HG03457 (cell line): Measurements from ENCODE around the gene MAPK10.

Experiments
- ATAC-seq: cut with Tn5 transposase; IDR thresholded peaks from one replicate; pipeline ENCODE4 v1.9.1; 2021; ENCODE audit warnings: moderate number of reproducible peaks; ENCODE audit not compliant: unreplicated experiment

MAPK10 gene

GRCh38 chr4:86359944-86360478 is at the start of gene MAPK10:
Gene MAPK10, minus strand, starts transcription at chr4:86360053.
- ATAC-seq, result peak; percentile 99

- no peak for ATAC-seq
These were observed 43.7 kb upstream of the MAPK10 start for GRCh38 chr4:86403575-86403974.

DNA sequence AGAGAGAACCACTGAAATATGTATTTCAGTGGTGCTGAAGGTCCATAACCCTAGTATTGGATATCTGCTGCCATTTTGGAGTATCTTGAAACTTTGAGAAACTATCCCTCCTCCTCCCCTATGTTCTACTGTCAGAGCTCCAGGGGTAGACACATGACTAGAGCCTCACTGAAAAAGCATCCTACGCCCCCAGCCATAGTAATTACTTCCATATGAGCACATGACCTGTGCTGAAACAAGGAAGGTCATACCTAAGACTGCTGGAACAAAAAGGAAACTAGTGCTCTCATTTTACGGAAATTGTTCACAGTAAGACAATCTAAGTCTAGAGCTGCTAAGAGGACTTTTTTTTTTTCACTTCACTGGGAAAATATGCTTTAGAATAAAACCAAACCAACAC is 42.0 kb upstream of the MAPK10 start:
- no peak for ATAC-seq

DNA sequence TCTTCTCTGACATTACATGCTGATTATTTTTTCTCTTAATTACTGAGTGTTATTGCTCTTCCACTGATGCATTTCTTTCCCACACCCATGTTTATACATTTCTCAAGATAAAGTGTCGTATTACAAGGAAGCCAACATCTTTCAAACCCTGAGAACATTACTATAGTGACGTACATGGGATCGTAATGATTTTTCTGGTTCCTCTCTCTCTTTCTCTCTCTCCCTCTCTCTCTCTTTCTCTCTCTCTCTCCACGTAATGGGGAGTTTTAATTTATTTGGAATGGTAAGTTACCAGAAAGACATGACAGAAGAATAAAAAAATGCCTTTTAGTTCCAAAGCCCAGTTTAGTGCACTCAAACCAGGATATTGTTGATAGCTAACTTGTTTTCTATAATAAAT is 40.4 kb upstream of the MAPK10 start:
- ATAC-seq, result no peak

DNA sequence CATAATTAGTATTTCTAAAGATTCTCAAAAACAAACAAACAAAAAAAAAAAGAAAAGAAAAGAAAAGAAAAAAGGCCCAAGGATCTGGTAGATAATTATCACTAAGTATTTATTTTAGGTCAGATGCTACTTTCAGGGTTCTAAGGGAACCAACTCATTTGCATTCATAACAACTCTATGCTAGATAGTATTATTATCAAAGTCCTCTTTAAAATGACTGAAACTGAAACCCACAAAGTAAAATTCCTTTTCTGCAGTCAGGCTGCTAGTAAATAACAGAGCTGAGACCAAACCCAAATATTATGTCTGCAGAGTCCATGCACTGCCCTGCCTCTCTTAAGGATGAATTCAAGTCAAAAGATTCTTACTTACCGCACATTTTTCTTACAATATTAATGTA is 38.3 kb upstream of the MAPK10 start:
- ATAC-seq, result no peak

- no peak for ATAC-seq
These were observed 33.9 kb upstream of the MAPK10 start for GRCh38 chr4:86393749-86394148.

DNA sequence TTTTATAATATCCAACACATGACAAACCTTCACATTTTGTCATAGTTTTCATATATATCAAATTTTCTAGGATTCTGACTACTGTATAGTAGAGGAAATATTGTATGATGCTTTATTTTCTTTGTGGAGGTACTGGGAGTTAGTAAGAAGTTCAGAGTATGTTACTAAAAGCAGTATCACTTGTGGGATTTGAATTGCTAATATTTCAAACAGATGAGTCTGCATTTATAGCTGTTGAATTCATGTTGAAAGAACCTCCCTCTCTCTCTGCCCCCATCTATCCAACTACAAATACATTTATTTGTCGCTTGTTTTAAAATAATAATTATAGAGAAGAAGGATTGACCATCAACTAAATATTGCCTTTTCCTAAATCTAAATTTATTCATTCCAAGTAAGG is 29.8 kb upstream of the MAPK10 start:
- no peak for ATAC-seq

GRCh38 chr4:86388252-86388651 is 28.4 kb upstream of the MAPK10 start:
- ATAC-seq, result no peak

- no peak for ATAC-seq
These were observed 27.1 kb upstream of the MAPK10 start for GRCh38 chr4:86386817-86387415.

GRCh38 chr4:86386201-86386600 is 26.3 kb upstream of the MAPK10 start:
- ATAC-seq, result no peak

DNA sequence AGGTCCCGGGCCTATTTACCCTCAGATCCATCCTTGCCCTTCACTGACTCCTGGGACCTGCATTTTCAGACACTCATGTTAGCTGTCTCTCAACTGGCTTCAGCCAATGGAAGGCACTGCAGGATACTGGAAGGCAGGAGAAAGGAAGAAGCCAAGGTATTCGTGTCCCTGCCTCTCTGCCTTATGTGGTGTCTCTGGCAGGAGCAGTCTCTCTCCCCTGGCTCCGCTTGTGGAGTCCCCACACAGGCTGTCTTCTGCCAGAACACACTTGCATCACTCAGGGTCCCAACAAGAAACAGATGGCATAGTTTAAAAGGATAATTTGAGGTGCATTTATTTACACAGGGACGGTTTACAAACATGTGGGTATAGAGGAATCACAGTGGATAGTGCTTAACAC is 21.6 kb upstream of the MAPK10 start:
- no peak for ATAC-seq

GRCh38 chr4:86380181-86380724 is 20.4 kb upstream of the MAPK10 start:
- ATAC-seq, result no peak

DNA sequence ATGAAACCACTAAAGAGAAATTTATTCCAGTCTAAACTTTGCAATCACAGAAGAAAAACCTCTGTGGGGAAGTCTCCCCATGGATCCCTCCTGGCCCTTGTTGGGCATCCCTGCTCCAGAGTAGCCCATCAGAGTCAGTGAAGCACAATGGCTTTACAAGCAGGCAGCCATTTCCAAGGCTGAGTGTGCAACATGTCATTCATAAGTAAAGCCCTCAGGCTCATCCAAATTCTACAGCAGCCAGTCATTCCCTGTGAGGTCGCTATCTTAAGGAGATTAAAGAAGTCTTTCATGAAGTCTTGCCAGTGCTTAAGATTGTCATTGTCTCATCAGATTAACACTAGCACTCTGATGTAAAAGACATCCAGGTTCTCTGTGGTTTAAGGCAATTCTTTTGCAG is 17.0 kb upstream of the MAPK10 start:
- no peak for ATAC-seq

DNA sequence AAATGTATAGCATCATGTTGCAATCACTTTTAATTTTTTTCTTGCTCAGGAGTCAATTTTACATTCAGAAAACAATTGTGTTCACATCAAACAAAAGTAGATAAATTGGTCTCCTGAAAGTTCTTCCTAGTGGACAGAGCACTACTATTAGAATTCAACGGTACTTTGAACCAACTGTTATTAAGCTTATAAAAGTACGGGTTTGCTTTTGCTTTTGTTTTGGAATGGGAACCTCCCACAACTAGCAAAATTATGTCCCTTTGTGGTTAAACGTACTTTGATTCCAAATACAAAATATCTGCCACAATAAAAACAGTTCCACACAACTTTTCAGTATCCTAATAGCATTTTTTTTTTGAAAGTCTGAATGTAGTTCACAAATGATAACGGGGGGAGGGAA is 8.6 kb upstream of the MAPK10 start:
- ATAC-seq, result no peak

DNA sequence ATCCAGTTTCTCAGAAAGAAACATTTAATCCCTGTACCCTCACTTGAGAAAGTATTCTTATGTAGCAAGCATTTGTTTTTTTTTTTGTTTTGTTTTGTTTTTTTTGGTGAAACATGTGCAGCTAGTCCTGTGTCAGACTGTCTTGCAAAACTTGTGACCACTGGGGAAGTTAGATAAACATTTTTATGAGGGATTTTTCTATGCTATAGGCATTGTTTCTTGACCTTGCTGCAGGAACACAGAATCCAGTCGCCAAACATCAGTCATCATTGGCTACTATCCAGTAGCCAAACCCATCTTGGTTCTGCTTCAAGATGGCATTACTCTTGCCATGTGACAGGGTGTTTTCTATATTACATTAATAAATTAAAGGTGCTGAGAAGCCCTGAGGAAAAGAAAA is 7.7 kb upstream of the MAPK10 start:
- ATAC-seq, result no peak

GRCh38 chr4:86366920-86367319 is 7.1 kb upstream of the MAPK10 start:
- ATAC-seq, result no peak

GRCh38 chr4:86362510-86362909 is 2.7 kb upstream of the MAPK10 start:
- no peak for ATAC-seq

DNA sequence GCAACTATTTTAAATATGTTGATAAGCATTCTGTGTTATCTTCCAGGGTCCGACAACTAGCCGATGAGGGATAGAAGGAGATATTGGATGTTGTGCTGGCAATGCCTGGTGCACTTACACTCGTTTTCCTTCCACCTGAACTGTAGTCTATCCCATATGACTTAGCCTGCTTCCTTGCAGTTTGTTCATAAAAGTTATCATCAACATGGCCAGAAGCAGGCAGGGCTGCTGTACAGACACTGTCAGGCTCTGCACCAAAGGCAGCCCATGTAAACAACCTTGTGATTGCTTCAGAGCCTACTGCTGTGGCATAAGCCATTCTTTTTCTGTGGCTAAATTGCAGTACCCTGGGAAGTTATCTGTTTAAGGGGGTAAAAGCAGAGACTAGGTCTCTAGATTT is 1.6 kb downstream of the MAPK10 start:
- no peak for ATAC-seq

DNA sequence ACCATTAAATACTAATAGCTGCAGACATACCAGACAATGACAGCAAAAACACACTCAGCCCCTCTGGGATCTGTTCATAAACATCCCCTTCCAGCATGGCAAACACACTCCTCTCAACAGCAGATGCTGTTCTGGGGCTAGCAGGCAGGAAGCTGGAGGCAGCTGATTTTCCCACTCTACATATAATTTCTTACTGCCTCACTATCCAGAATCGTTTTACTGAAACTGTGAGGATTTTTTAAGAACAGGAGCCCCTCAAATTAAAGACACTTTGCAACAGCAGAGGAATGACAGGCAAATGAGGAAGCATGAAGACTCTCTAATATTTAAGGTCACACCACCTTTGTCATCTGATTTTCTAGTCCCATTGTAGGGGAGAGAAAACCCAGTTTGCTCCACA is 2.2 kb downstream of the MAPK10 start:
- ATAC-seq, result no peak

GRCh38 chr4:86356425-86357210 is 3.2 kb downstream of the MAPK10 start:
- ATAC-seq, result no peak

DNA sequence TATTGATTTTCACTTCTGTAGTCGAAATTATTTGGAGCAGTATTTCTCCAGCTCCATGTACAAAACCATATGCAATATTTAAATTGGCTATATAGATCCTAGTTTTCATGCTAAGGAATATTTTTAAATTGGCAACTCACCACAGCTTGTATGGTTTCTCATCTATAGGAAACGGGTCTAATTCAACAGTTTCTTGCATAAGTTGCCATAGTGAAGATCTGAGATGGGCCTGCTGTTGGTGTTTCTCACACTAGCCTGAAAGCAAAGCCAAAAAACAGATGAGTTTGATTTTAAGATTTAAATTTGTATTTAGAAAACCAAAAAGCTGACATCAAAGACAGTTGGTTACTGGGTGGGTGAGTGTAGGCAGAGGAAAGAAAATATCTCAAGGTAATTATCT is 5.5 kb downstream of the MAPK10 start:
- no peak for ATAC-seq

DNA sequence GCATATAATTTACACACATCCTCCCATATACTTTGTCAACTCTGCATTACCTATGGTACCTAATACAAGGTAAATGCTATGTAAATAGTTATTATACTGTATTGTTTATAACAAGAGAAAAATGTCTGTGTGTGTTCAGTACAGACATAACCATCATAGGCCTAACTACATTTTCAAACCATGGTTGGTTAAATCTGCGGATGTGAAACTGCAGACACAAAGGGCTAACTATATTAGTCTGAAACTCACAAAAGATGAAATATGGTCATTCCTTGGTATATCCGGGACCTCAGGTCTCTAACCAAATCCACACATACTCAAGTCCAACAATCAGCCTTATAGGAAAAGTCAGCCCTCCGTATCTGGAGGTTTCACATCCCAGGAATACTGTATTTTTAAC is 13.5 kb downstream of the MAPK10 start:
- no peak for ATAC-seq
